GM19043 (cell line): ENCODE data around the gene KANK4.

Experiments
- ATAC-seq: cut with Tn5 transposase; IDR thresholded peaks from one replicate; pipeline ENCODE4 v1.9.1; 2021; ENCODE audit warnings: low read depth; ENCODE audit not compliant: unreplicated experiment

Gene KANK4

GRCh38 chr1:62307895-62308492 is 11.2 kb downstream of the KANK4 start:
- no peak for ATAC-seq

- no peak for ATAC-seq
Measured at GRCh38 chr1:62307446-62307845, 11.8 kb downstream of the KANK4 start.

- no peak for ATAC-seq
Measured at GRCh38 chr1:62306065-62306464, 13.2 kb downstream of the KANK4 start.

- no peak for ATAC-seq
Measured at GRCh38 chr1:62304975-62305374, 14.3 kb downstream of the KANK4 start.

GRCh38 chr1:62304515-62304914 is 14.7 kb downstream of the KANK4 start:
- ATAC-seq = no peak

- no peak for ATAC-seq
Measured at GRCh38 chr1:62301726-62302390, 17.4 kb downstream of the KANK4 start.

GRCh38 chr1:62299426-62300200 is 19.6 kb downstream of the KANK4 start:
- ATAC-seq = no peak

GRCh38 chr1:62295921-62296491 is 23.2 kb downstream of the KANK4 start:
- peak; percentile 87 for ATAC-seq

GRCh38 chr1:62294261-62294660 is 25.0 kb downstream of the KANK4 start:
- no peak for ATAC-seq

GRCh38 chr1:62288662-62289061 is 30.6 kb downstream of the KANK4 start:
- ATAC-seq = no peak

GRCh38 chr1:62288224-62288623 is 31.0 kb downstream of the KANK4 start:
- ATAC-seq = no peak

GRCh38 chr1:62286786-62287224 is 32.4 kb downstream of the KANK4 start:
- no peak for ATAC-seq

- ATAC-seq = no peak
Measured at GRCh38 chr1:62285984-62286785, 33.0 kb downstream of the KANK4 start.

- ATAC-seq = no peak
Measured at GRCh38 chr1:62285440-62285839, 33.8 kb downstream of the KANK4 start.

GRCh38 chr1:62283986-62284385 is 35.2 kb downstream of the KANK4 start:
- no peak for ATAC-seq

GRCh38 chr1:62282909-62283755 is 36.1 kb downstream of the KANK4 start:
- no peak for ATAC-seq

GRCh38 chr1:62281922-62282555 is 37.2 kb downstream of the KANK4 start:
- ATAC-seq = no peak

GRCh38 chr1:62280960-62281465 is 38.2 kb downstream of the KANK4 start:
- ATAC-seq = no peak

- no peak for ATAC-seq
Measured at GRCh38 chr1:62280150-62280549, 39.1 kb downstream of the KANK4 start.
